ENCODE data around the gene ORC2.
"Not testable (repeated sequence)": the region's sequence is repeated elsewhere in the genome, so short reads cannot be mapped to it uniquely, and the experiment has no call there.

ORC2 gene

DNA sequence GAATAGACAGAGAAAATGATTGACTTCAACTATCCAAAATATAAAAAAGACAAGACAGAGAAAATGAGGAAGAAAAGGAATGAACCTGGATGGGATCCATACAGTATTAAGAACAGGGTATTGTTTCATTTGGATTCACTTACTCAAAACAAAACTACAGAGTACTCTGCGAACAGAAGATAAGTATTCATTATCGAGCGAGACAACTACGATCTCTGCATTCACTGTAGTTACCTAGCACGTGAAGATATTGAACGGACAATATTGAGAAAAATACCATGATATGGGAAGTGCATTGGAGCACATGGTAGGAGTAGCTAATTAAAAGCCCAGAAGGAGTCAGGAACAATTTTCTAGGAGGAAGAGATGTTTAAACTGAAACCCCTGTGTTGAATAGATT, 1.0 kb upstream of the ORC2 start:
- no peak for DNase-seq (ENCODE audit: low read depth)
- TF ChIP-seq, protein P1, sequence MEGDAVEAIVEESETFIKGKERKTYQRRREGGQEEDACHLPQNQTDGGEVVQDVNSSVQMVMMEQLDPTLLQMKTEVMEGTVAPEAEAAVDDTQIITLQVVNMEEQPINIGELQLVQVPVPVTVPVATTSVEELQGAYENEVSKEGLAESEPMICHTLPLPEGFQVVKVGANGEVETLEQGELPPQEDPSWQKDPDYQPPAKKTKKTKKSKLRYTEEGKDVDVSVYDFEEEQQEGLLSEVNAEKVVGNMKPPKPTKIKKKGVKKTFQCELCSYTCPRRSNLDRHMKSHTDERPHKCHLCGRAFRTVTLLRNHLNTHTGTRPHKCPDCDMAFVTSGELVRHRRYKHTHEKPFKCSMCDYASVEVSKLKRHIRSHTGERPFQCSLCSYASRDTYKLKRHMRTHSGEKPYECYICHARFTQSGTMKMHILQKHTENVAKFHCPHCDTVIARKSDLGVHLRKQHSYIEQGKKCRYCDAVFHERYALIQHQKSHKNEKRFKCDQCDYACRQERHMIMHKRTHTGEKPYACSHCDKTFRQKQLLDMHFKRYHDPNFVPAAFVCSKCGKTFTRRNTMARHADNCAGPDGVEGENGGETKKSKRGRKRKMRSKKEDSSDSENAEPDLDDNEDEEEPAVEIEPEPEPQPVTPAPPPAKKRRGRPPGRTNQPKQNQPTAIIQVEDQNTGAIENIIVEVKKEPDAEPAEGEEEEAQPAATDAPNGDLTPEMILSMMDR (IDR thresholded peaks at IDR 0.05; ENCODE audit: low read depth, low read length, missing control alignments): no peak
- H3K4me3 ChIP-seq (ENCODE audit: low read depth, low read length): peak overlapping the region; percentile 89

DNA sequence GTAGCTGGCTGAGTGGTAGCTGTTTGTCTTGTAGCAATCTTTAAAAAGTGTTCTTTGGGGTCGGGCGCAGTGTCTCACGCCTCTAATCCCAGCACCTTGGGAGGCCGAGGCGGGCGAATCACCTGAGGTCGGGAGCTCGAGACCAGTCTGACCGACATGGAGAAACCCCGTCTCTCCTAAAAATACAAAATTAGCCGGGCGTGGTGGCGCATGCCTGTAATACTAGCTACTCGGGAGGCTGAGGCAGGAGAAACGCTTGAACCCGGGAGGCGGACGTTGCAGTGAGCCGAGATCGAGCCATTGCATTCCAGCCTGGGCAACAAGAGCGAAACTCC, 425 bp upstream of the ORC2 start:
- peak overlapping the region; percentile 89 for H3K4me3 ChIP-seq (ENCODE audit: low read depth, low read length)
- DNase-seq (ENCODE audit: low read depth): not testable (repeated sequence)

DNA sequence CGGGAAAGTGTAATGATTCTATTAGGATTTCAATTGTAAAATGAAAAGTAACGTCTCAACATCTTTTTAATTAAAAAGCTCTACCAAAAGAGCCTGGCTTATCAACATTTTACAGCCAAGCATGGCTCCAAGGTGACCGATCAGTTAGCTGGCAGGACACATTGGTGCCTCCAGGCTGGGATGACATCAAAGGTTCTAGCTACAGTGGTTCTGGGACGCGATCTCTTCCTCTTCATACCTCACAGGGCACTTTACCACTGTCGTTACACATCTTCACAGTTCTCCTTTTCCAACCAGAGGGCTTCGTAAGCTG, 693 bp downstream of the ORC2 start:
- no peak for DNase-seq (ENCODE audit: low read depth)
- H3K4me3 ChIP-seq (ENCODE audit: low read depth, low read length): peak overlapping the region; percentile 89
- TF ChIP-seq, protein P1 (IDR thresholded peaks at IDR 0.05; ENCODE audit: low read depth, low read length, missing control alignments): no peak

DNA sequence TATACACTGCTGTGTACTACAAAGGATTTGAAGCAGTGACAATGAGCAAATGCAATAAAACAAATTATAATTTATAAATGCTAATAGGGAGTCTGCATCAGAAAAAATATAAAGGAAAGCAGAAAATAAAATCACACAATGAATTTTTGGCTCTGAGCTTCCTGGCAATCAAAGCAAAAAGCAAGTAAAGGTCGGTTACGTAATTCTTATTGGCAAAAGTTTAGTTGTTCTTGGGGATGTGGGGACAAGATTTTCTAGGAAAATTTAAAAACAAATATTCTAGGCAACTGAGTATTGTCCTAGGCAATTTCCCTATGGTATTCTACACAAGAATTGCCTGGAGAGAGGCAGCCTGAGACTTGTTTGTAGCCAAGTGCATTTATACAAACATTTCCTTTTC, 1.8 kb downstream of the ORC2 start:
- H3K4me3 ChIP-seq (ENCODE audit: low read depth, low read length): peak overlapping the region; percentile 89; the same call in 1 of the 2 replicates
- DNase-seq (ENCODE audit: low read depth): no peak
- TF ChIP-seq, protein P1 (IDR thresholded peaks at IDR 0.05; ENCODE audit: low read depth, low read length, missing control alignments): no peak

DNA sequence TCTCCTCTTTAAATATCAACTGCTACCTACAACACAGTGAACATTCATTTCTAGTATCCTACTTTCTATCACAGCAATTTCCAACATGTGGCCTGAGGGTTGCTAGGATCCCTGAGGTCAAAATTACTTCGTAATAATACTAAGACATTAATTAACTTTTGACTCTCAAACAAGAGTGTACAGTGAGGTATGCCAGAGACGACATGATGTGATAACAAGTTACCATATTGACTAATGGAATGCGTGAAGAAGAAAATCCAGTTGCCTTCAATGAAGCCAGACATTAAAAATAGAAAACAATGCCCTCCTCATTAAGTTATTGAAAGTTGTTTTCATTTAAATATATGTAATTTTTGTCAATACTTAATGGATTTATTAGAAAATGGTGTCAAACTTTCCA, 13.1 kb downstream of the ORC2 start:
- TF ChIP-seq, protein P1 (IDR thresholded peaks at IDR 0.05; ENCODE audit: low read depth, low read length, missing control alignments): no peak

DNA sequence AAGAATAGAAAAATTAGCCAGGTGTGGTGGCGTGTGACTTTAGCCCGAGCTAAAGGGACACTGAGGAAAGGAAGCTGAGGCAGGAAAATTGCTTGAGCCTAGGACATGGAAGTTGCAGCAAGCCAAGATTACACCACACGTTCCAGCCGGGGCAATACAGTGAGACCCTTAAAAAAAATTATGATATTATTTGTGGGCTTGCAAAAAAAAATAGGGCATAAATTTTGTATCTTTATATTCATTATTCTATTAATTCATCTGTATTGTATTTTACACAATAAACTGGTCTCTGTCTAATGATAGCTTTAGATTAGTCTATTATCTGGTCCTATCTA, 18.1 kb downstream of the ORC2 start:
- no peak for DNase-seq (ENCODE audit: low read depth)
- TF ChIP-seq, protein P1 (IDR thresholded peaks at IDR 0.05; ENCODE audit: low read depth, low read length, missing control alignments): no peak

More for the DNA sequence above, 13.1 kb downstream of the ORC2 start:
- H3K4me3 ChIP-seq (ENCODE audit: low read depth, low read length): no peak overlapping the region
- no peak for DNase-seq (ENCODE audit: low read depth)

DNA sequence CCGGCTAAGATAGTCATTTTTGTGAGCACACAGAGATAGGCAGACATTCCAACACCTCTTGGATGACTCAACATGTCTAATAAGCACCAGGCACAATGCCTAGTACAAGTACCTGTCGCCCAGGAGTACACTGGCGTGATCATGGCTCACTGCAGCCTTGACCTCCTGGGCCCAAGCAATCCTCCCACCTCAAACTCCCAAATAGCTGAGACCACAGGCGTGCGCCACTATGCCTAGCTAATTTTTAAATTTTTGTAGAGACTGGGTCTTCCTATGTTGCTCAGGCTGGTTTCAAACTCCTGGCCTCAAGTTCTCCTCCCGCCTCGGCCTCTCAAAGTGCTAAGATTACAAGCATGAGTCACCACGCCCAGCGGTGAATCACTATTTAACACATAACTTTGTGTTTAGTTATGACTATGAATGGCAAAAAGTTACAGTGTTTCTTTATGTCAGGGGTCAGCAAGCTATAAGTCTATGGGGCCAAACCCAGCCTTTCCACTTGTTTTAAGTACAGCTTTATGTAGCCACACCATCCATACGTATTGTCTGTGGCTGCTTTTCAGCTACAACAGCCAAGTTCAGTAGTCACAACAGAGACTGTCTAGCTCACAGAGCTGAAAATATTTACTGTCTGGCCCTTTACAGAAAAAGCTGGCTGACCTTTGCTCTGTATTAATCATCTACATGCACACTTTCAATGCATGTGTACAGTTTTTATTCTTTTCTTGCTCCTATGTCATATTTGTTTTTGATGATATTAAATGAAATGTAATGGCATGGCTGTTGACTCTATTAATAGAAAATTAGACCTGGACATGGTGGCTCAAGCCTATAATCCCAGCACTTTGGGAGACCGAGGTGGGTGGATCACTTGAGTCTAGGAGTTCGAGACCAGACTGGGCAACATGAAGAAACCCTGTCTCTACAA, 18.7 kb downstream of the ORC2 start:
- TF ChIP-seq, protein P1 (IDR thresholded peaks at IDR 0.05; ENCODE audit: low read depth, low read length, missing control alignments): no peak
- H3K4me3 ChIP-seq (ENCODE audit: low read depth, low read length): no peak overlapping the region
- DNase-seq (ENCODE audit: low read depth): peak; percentile 12

More for the DNA sequence above, 18.1 kb downstream of the ORC2 start:
- no peak overlapping the region for H3K4me3 ChIP-seq (ENCODE audit: low read depth, low read length)

Measured in GM12864 (cell line).